ENCODE results near the gene SNX25. TPM values are rescaled to one million over a fixed set of nuclear protein-coding genes. Genes with fewer than 3 reads are reported as not detected.

Gene SNX25
- total and polyA plus RNA-seq, 10 of the 15 experiments (the other 5 are each of a cell fraction or from before 2014, with no cell fraction given) = 11.2 to 117 (median 62.8) TPM

DNA sequence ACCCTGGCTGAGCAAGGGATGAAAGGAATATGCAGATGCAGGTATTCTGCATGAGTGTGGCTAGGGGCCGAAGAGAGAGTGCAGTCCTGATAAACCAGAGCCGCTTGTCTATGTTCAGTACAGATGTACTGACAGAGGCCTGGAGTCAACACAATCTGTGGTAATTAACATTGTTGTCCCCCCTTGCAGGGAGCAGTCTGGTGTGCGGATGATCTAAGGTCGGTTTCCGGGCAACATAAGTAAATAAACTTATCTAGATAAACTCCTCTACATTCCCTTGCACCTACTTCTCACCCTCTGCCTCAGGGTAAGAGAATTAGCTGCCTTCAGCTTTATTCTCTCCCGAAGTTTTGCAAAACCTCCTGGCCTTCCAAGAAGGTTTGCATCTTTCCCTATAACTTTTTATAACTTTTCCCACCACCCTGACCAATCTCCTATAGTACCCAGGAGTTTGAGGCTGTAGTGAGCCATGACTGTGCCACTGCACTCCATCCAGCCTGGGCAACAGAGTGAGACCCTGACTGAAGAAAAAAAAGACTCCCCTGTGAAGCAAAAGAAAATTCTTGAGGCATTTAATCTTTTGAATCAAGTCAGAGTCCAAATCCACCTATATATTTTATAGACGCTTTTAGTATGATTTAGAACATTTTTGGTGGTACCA lies 26.6 kb downstream of the SNX25 start:
- Histone ChIP-seq H3K79me2 (ENCODE audit: control insufficient read depth, insufficient read depth, low read length) (peaks cover 67% of the 10 kb centered on the region), H3K27ac (ENCODE audit: control insufficient read depth, insufficient read depth) (no peak overlapping the region), H2AFZ (ENCODE audit: control insufficient read depth, low read depth, low read length) (no peak overlapping the region), H3K9me3 (replicated peaks; ENCODE audit: control insufficient read depth, insufficient read depth, low read length) (peaks cover 5% of the 10 kb centered on the region), H3K4me3 (no peak overlapping the region), H3K4me1 (ENCODE audit: control insufficient read depth, insufficient read depth, low read length) (no peaks in the 10 kb centered on the region), H3K4me2 (ENCODE audit: control insufficient read depth, insufficient read depth) (no peak overlapping the region), H3K36me3 (ENCODE audit: control insufficient read depth in 2 of 2, insufficient read depth in 2 of 2, low read length in 1 of 2) (peaks cover 5 to 10% of the 10 kb centered on the region in 2 experiments), H3K9ac (ENCODE audit: control insufficient read depth, insufficient read depth, low read length) (no peak overlapping the region), H4K20me1 (ENCODE audit: control insufficient read depth, insufficient read depth) (no peaks in the 10 kb centered on the region), H3K27me3 (replicated peaks in 1 of 2; ENCODE audit: control insufficient read depth in 2 of 2, insufficient read depth in 2 of 2, low read length in 1 of 2) (no peaks in the 10 kb centered on the region)
- ChIA-PET RAD21 (ENCODE audit: unreplicated experiment) (no interaction called here), POLR2A (no interaction called here), SMC1A (ENCODE audit: uncharacterized antibody, unreplicated experiment) (interaction anchor here (1.3 kb wide), 2 partner anchors 16 to 30 kb away, joined by 3 read pairs; no protein-coding TSS in a partner anchor), CTCF (interaction anchor here (0.6 to 1.5 kb wide), 2 partner anchors 29 to 294 kb away, joined by 3 read pairs; no protein-coding TSS in a partner anchor)
- DNase-seq (ENCODE audit: low read depth, low spot score) = no peak
- no TSS peak for BruUV-seq (replicated peaks)
- in situ Hi-C loops (cut with MboI) = no loop called here
- FAIRE-seq = no peak
- TF ChIP-seq EED (IDR thresholded peaks at IDR 0.05; ENCODE audit: low read depth) = no peak
- TF ChIP-seq NR2C1 (IDR thresholded peaks at IDR 0.05) = no peak
- TF ChIP-seq BACH1 (IDR thresholded peaks at IDR 0.05; ENCODE audit: borderline replicate concordance) = no peak
- TF ChIP-seq SMAD5 (IDR thresholded peaks at IDR 0.05; ENCODE audit: low read depth) = no peak
- no peak for TF ChIP-seq FOXM1 (IDR thresholded peaks at IDR 0.05; ENCODE audit: low read depth, low read length)
- TF ChIP-seq, protein P1, sequence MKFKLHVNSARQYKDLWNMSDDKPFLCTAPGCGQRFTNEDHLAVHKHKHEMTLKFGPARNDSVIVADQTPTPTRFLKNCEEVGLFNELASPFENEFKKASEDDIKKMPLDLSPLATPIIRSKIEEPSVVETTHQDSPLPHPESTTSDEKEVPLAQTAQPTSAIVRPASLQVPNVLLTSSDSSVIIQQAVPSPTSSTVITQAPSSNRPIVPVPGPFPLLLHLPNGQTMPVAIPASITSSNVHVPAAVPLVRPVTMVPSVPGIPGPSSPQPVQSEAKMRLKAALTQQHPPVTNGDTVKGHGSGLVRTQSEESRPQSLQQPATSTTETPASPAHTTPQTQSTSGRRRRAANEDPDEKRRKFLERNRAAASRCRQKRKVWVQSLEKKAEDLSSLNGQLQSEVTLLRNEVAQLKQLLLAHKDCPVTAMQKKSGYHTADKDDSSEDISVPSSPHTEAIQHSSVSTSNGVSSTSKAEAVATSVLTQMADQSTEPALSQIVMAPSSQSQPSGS (IDR thresholded peaks at IDR 0.05; ENCODE audit: low read length) = no peak
- TF ChIP-seq SRF (IDR thresholded peaks at IDR 0.05; ENCODE audit: low read depth in 2 of 2, low read length in 2 of 2) = no peak
- TF ChIP-seq, protein P2, sequence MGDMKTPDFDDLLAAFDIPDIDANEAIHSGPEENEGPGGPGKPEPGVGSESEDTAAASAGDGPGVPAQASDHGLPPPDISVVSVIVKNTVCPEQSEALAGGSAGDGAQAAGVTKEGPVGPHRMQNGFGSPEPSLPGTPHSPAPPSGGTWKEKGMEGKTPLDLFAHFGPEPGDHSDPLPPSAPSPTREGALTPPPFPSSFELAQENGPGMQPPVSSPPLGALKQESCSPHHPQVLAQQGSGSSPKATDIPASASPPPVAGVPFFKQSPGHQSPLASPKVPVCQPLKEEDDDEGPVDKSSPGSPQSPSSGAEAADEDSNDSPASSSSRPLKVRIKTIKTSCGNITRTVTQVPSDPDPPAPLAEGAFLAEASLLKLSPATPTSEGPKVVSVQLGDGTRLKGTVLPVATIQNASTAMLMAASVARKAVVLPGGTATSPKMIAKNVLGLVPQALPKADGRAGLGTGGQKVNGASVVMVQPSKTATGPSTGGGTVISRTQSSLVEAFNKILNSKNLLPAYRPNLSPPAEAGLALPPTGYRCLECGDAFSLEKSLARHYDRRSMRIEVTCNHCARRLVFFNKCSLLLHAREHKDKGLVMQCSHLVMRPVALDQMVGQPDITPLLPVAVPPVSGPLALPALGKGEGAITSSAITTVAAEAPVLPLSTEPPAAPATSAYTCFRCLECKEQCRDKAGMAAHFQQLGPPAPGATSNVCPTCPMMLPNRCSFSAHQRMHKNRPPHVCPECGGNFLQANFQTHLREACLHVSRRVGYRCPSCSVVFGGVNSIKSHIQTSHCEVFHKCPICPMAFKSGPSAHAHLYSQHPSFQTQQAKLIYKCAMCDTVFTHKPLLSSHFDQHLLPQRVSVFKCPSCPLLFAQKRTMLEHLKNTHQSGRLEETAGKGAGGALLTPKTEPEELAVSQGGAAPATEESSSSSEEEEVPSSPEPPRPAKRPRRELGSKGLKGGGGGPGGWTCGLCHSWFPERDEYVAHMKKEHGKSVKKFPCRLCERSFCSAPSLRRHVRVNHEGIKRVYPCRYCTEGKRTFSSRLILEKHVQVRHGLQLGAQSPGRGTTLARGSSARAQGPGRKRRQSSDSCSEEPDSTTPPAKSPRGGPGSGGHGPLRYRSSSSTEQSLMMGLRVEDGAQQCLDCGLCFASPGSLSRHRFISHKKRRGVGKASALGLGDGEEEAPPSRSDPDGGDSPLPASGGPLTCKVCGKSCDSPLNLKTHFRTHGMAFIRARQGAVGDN (IDR thresholded peaks at IDR 0.05) = no peak
- no peak for TF ChIP-seq SMC3 (IDR thresholded peaks at IDR 0.05; ENCODE audit: borderline replicate concordance, low read length)
- TF ChIP-seq SREBF1 (IDR thresholded peaks at IDR 0.05; ENCODE audit: low read length) = no peak
- TF ChIP-seq TCF12 (IDR thresholded peaks at IDR 0.05; ENCODE audit: low read depth, low read length) = no peak
- TF ChIP-seq, protein P3, sequence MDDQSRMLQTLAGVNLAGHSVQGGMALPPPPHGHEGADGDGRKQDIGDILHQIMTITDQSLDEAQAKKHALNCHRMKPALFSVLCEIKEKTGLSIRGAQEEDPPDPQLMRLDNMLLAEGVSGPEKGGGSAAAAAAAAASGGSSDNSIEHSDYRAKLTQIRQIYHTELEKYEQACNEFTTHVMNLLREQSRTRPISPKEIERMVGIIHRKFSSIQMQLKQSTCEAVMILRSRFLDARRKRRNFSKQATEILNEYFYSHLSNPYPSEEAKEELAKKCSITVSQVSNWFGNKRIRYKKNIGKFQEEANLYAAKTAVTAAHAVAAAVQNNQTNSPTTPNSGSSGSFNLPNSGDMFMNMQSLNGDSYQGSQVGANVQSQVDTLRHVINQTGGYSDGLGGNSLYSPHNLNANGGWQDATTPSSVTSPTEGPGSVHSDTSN (IDR thresholded peaks at IDR 0.05; ENCODE audit: insufficient replicate concordance, low read depth, low read length) = no peak
- no peak for TF ChIP-seq ZNF24 (IDR thresholded peaks at IDR 0.05)
- no peak for TF ChIP-seq ETV6 (conservative IDR thresholded peaks at IDR 0.05 in 1 of 2, IDR thresholded peaks at IDR 0.05 in 1 of 2; ENCODE audit: borderline replicate concordance in 1 of 2, low read depth in 1 of 2)
- WGBS (ENCODE audit: insufficient coverage, insufficient replicate concordance, low lambda C conversion rate, missing lambda C conversion rate) = 87% methylated on average over 7 of the region's 7 CpGs
- intact Hi-C loops (cut with micrococcal nuclease; ENCODE audit: unreplicated experiment) = no loop called here
- no peak for ATAC-seq
